Hepatic stellate cell (primary cell): ENCODE results near the gene YPEL1.
"Not testable (repeated sequence)": the region's sequence is repeated elsewhere in the genome, so short reads cannot be mapped to it uniquely, and the experiment has no call there.

Experiments
- DNase-seq: peaks from one replicate; pipeline ENCODE4 v3.0.0; 2011; ENCODE audit warnings: low spot score

YPEL1 gene

GRCh38 chr22:21698430-21699329 lies 36.9 kb downstream of the YPEL1 start:
- peak; percentile 72 for DNase-seq

- DNase-seq: peak; percentile 92
Observed at GRCh38 chr22:21697880-21698279, 37.7 kb downstream of the YPEL1 start.

- no peak for DNase-seq
Observed at GRCh38 chr22:21697021-21697771, 38.4 kb downstream of the YPEL1 start.

- no peak for DNase-seq
Observed at GRCh38 chr22:21696115-21696514, 39.5 kb downstream of the YPEL1 start.

- DNase-seq: no peak
Observed at GRCh38 chr22:21695430-21696085, 40.0 kb downstream of the YPEL1 start.

GRCh38 chr22:21694795-21695429 lies 40.7 kb downstream of the YPEL1 start:
- no peak for DNase-seq

GRCh38 chr22:21694394-21694793 lies 41.2 kb downstream of the YPEL1 start:
- no peak for DNase-seq

- no peak for DNase-seq
Observed at GRCh38 chr22:21693999-21694341, 41.6 kb downstream of the YPEL1 start.

GRCh38 chr22:21693333-21693998 lies 42.1 kb downstream of the YPEL1 start:
- DNase-seq: no peak

- not testable (repeated sequence) for DNase-seq
Observed at GRCh38 chr22:21692856-21693255, 42.7 kb downstream of the YPEL1 start.

- no peak for DNase-seq
Observed at GRCh38 chr22:21691816-21692215, 43.8 kb downstream of the YPEL1 start.

GRCh38 chr22:21690401-21690801 lies 45.2 kb downstream of the YPEL1 start:
- no peak for DNase-seq

GRCh38 chr22:21688706-21689381 lies 46.8 kb downstream of the YPEL1 start:
- DNase-seq: no peak

- DNase-seq: no peak
Observed at GRCh38 chr22:21688341-21688705, 47.3 kb downstream of the YPEL1 start.

GRCh38 chr22:21687685-21688259 lies 47.8 kb downstream of the YPEL1 start:
- no peak for DNase-seq

GRCh38 chr22:21686634-21687393 lies 48.8 kb downstream of the YPEL1 start:
- DNase-seq: no peak

- DNase-seq: no peak
Observed at GRCh38 chr22:21686193-21686608, 49.4 kb downstream of the YPEL1 start.

- no peak for DNase-seq
Observed at GRCh38 chr22:21685164-21685513, 50.5 kb downstream of the YPEL1 start.

GRCh38 chr22:21684492-21685163 lies 51.0 kb downstream of the YPEL1 start:
- no peak for DNase-seq

- DNase-seq: no peak
Observed at GRCh38 chr22:21683401-21683811, 52.2 kb downstream of the YPEL1 start.
